Hepatocyte (in vitro differentiated cells): ENCODE results near the gene CDK10. TPM values are rescaled to one million over a fixed set of nuclear protein-coding genes. Genes with fewer than 3 reads are reported as not detected.
A peak's percentile ranks its signal among the peaks of the same experiment; 100 is the strongest.

ENCODE experiments used
- DNase-seq: peaks from one replicate; pipeline ENCODE4 v3.0.0-alpha.2; 2016; ENCODE audit warnings: low spot score
- H2AFZ ChIP-seq: fragments of 200-600 bp; sonication (generic); 2 replicates; pipeline ENCODE4 v1.6.0; 2016; ENCODE audit warnings: antibody characterized with exemption, mild to moderate bottlenecking
- H3K27ac ChIP-seq: fragments of 200-600 bp; sonication (generic); 2 replicates; pipeline ENCODE4 v1.5.1; 2016; ENCODE audit warnings: mild to moderate bottlenecking
- H3K27me3 ChIP-seq: fragments of 200-600 bp; sonication (generic); 2 replicates; pipeline ENCODE4 v1.6.1; 2016
- H3K36me3 ChIP-seq: fragments of 200-600 bp; sonication (generic); replicated peaks from 2 replicates; pipeline ENCODE4 v1.5.1; 2016; ENCODE audit warnings: low read depth; ENCODE audit not compliant: insufficient read depth
- H3K4me1 ChIP-seq: fragments of 200-600 bp; sonication (generic); 2 replicates; pipeline ENCODE4 v1.5.1; 2016; ENCODE audit warnings: mild to moderate bottlenecking, moderate library complexity; ENCODE audit not compliant: insufficient read depth
- H3K4me2 ChIP-seq: fragments of 200-600 bp; sonication (generic); 2 replicates; pipeline ENCODE4 v1.6.0; 2016
- H3K4me3 ChIP-seq: fragments of 200-600 bp; sonication (generic); 2 replicates; pipeline ENCODE4 v1.5.1; 2016; ENCODE audit warnings: mild to moderate bottlenecking
- H3K79me2 ChIP-seq: fragments of 200-600 bp; sonication (generic); 2 replicates; pipeline ENCODE4 v1.6.0; 2017; ENCODE audit warnings: mild to moderate bottlenecking
- H3K9me2 ChIP-seq: fragments of 200-600 bp; sonication (generic); replicated peaks from 2 replicates; pipeline ENCODE4 v1.6.0; 2017; ENCODE audit warnings: mild to moderate bottlenecking; ENCODE audit not compliant: insufficient read depth
- H3K9me3 ChIP-seq: fragments of 200-600 bp; sonication (generic); 2 replicates; pipeline ENCODE4 v1.5.1; 2016; ENCODE audit warnings: low read depth, mild to moderate bottlenecking
- H4K20me1 ChIP-seq: fragments of 200-600 bp; sonication (generic); 2 replicates; pipeline ENCODE4 v1.6.0; 2016; ENCODE audit warnings: mild to moderate bottlenecking; ENCODE audit not compliant: insufficient read depth, poor library complexity, severe bottlenecking
- EZH2 ChIP-seq: fragments of 200-600 bp; sonication (generic); IDR thresholded peaks from 2 replicates; pipeline ENCODE4 v1.6.1; 2016; ENCODE audit warnings: antibody characterized with exemption, mild to moderate bottlenecking, borderline replicate concordance
- EZH2phosphoT487 ChIP-seq: fragments of 200-600 bp; sonication (generic); IDR thresholded peaks from one replicate; pipeline ENCODE4 v1.6.1; 2018; ENCODE audit warnings: antibody characterized with exemption, mild to moderate bottlenecking, low read depth, moderate library complexity; ENCODE audit not compliant: unreplicated experiment, severe bottlenecking
- WGBS: methylation state at CpG from one replicate; pipeline ENCODE4 v1.1.6; 2016; ENCODE audit warnings: low lambda C conversion rate; ENCODE audit errors: missing lambda C conversion rate; 5-methylcytosine and 5-hydroxymethylcytosine counted together
- polyA plus RNA-seq: library from polyadenylated mRNA; unstranded; fragments of >200 nt; fragmentation: Nextera tagmentation; extraction: Ambion mirVana; gene quantifications from 2 replicates; pipeline ENCODE4 v1.2.1, GENCODE V29; 2016
- total RNA-seq: library from RNA; depleted of rRNA; stranded (reverse); fragments of >200 nt; gene quantifications from 2 replicates; pipeline ENCODE4 v1.2.3, GENCODE V29; 2014
- TF ChIP-seq, protein P1 (sequence below): fragments of 200-600 bp; sonication (generic); IDR thresholded peaks from 2 replicates; pipeline ENCODE4 v1.5.1; 2016; ENCODE audit warnings: antibody characterized with exemption, mild to moderate bottlenecking; ENCODE audit not compliant: poor library complexity

CDK10 gene
- total and polyA plus RNA-seq, 2 experiments from 2014 or later, result 70.4 to 155 TPM

DNA sequence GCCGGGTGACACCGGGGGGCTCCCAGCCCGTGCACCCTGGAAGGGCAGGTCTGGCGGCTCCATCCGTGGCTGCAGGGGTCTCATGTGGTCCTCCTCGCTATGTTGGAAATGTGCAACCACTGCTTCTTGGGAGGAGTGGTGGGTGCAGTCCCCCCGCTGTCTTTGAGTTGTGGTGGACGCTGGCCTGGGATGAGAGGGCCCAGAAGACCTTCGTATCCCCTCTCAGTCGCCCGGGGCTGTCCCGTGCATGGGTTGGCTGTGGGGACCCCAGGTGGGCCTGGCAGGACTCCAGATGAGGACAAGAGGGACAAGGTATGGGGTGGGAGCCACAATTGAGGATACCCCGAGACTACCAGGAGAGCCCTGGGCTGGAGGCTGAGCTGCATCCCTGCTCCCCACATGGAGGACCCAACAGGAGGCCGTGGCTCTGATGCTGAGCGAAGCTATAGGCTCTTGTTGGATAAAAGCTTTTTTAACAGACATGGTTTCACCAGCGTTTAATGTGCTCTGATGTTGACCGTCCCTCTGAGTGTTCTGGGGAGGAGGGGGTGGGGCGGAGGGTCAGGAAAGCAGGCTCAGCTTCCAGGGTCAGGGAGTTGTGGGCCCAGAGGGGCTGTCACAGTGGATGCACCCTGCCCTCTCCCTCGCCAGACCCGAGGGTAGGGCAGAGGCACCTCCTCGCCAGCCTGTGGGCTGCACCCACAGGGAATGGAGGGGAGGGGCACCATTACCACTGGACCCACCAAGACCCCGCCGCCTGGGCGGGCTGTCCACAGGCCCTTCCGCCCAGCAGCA lies 9.6 kb downstream of the CDK10 start:
- no peaks in the 10 kb centered on the region for H3K27me3 ChIP-seq
- no peak overlapping the region for H3K4me3 ChIP-seq
- WGBS, result 84% methylated on average over 22 of the region's 25 CpGs
- peaks cover 9% of the 10 kb centered on the region for H4K20me1 ChIP-seq
- no peaks in the 10 kb centered on the region for H3K36me3 ChIP-seq
- H3K4me1 ChIP-seq, result peaks cover 10% of the 10 kb centered on the region
- no peak overlapping the region for H2AFZ ChIP-seq
- H3K79me2 ChIP-seq, result peaks cover 5% of the 10 kb centered on the region
- peak; percentile 10 for DNase-seq
- no peak overlapping the region for H3K27ac ChIP-seq
- no peaks in the 10 kb centered on the region for H3K9me3 ChIP-seq
- TF ChIP-seq EZH2, result no peak
- TF ChIP-seq, protein P1, sequence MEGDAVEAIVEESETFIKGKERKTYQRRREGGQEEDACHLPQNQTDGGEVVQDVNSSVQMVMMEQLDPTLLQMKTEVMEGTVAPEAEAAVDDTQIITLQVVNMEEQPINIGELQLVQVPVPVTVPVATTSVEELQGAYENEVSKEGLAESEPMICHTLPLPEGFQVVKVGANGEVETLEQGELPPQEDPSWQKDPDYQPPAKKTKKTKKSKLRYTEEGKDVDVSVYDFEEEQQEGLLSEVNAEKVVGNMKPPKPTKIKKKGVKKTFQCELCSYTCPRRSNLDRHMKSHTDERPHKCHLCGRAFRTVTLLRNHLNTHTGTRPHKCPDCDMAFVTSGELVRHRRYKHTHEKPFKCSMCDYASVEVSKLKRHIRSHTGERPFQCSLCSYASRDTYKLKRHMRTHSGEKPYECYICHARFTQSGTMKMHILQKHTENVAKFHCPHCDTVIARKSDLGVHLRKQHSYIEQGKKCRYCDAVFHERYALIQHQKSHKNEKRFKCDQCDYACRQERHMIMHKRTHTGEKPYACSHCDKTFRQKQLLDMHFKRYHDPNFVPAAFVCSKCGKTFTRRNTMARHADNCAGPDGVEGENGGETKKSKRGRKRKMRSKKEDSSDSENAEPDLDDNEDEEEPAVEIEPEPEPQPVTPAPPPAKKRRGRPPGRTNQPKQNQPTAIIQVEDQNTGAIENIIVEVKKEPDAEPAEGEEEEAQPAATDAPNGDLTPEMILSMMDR, result no peak
- TF ChIP-seq EZH2phosphoT487, result no peak
- no peak overlapping the region for H3K4me2 ChIP-seq
- H3K9me2 ChIP-seq, result no peaks in the 10 kb centered on the region

DNA sequence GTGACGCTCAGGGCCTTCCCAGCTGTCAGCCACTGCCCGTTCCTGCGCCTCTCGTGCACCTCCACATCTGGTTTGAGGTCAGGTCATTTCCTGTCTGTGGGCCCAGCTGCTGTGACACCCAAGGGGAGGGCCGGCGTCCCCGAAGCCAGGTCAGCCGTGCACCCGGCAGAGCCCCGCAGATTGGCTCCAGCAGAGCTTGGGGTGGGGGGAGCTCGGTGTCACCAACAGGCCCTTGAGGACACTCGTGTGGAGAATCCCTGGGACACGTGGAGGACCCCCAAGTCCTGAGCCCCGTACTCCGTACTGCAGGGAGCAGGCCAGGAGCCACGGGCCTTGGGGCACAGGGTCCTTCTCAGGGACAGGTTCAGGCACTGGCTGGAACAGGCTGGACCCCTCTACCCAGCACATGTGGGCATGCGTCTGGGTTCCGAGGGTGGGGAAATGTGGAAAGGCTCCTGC lies 10.2 kb downstream of the CDK10 start:
- Histone ChIP-seq H2AFZ (no peak overlapping the region), H3K27ac (no peak overlapping the region), H3K9me3 (no peaks in the 10 kb centered on the region), H3K4me3 (no peak overlapping the region), H3K4me2 (no peak overlapping the region), H3K4me1 (peaks cover 10% of the 10 kb centered on the region), H3K79me2 (peaks cover 5% of the 10 kb centered on the region), H3K9me2 (no peaks in the 10 kb centered on the region), H3K36me3 (no peaks in the 10 kb centered on the region), H4K20me1 (peaks cover 9% of the 10 kb centered on the region), H3K27me3 (no peaks in the 10 kb centered on the region)
- DNase-seq, result no peak
- TF ChIP-seq EZH2 (no peak), EZH2phosphoT487 (no peak)
- TF ChIP-seq, protein P1, result no peak
- WGBS, result 68% methylated on average over 18 of the region's 18 CpGs

DNA sequence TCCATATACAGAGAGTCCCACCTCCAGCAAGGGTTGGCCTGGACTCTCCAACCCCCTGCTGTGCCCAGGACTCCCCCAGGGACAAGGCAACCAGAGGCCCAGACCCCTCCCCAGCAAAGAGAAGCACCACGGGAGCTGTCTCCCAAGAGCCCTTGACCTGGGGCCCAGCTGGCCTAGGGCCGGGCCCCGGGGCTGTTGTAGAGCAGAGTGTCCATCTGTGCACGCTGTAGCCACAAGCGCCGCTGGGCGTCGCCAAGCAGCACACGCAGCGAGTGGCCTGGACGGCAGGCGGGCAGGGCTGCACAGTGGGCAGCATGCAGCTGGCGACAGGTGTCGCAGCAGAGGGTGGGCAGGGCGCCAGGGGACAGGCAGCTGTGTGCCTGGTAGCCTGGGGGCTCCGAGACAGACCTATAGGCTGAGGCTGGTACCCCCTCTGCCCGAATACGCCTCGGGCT lies 10.7 kb downstream of the CDK10 start:
- 96% methylated on average over 19 of the region's 19 CpGs for WGBS

More for the DNA sequence above, 10.7 kb downstream of the CDK10 start:
- no peaks in the 10 kb centered on the region for H3K27me3 ChIP-seq
- H3K79me2 ChIP-seq, result peaks cover 5% of the 10 kb centered on the region
- no peaks in the 10 kb centered on the region for H3K9me3 ChIP-seq
- no peak overlapping the region for H3K4me3 ChIP-seq
- no peaks in the 10 kb centered on the region for H3K9me2 ChIP-seq
- peaks cover 9% of the 10 kb centered on the region for H4K20me1 ChIP-seq
- no peak overlapping the region for H3K27ac ChIP-seq
- DNase-seq, result peak; percentile 28
- H2AFZ ChIP-seq, result no peak overlapping the region
- H3K4me2 ChIP-seq, result no peak overlapping the region
- peaks cover 10% of the 10 kb centered on the region for H3K4me1 ChIP-seq
- TF ChIP-seq, protein P1, result no peak
- TF ChIP-seq EZH2 (no peak), EZH2phosphoT487 (no peak)
- H3K36me3 ChIP-seq, result no peaks in the 10 kb centered on the region
